Nephron progenitor cell (in vitro differentiated cells): ENCODE measurements around the gene RHEB.

Experiments
- DNase-seq: peaks from one replicate; pipeline ENCODE4 v3.0.0; 2021
- H3K27ac Mint-ChIP-seq: 2 replicates; pipeline ENCODE4 v1.8.0; 2021; ENCODE audit warnings: mild to moderate bottlenecking, moderate library complexity, mixed read lengths
- H3K27me3 Mint-ChIP-seq: 2 replicates; pipeline ENCODE4 v1.8.0; 2021; ENCODE audit warnings: mild to moderate bottlenecking, low read depth, mixed read lengths; ENCODE audit not compliant: poor library complexity
- H3K36me3 Mint-ChIP-seq: 2 replicates; pipeline ENCODE4 v1.8.0; 2021; ENCODE audit warnings: low read depth, mixed read lengths
- H3K4me1 Mint-ChIP-seq: 2 replicates; pipeline ENCODE4 v1.8.0; 2021; ENCODE audit warnings: mixed read lengths
- H3K4me3 Mint-ChIP-seq: 2 replicates; pipeline ENCODE4 v1.8.0; 2021; ENCODE audit warnings: mild to moderate bottlenecking, moderate library complexity, mixed read lengths
- H3K9me3 Mint-ChIP-seq: 2 replicates; pipeline ENCODE4 v1.8.0; 2021; ENCODE audit warnings: mild to moderate bottlenecking, moderate library complexity, mixed read lengths
- CTCF ChIP-seq: fragments of 200-600 bp; sonication (generic); IDR thresholded peaks from 2 replicates; pipeline ENCODE4 v1.5.0; 2021; ENCODE audit warnings: antibody characterized with exemption

RHEB gene

GRCh38 chr7:151490456-151491105 is 29.1 kb downstream of the RHEB start:
- Mint-ChIP-seq H3K27ac (no peak overlapping the region), H3K36me3 (peaks cover 43% of the 10 kb centered on the region), H3K27me3 (no peaks in the 10 kb centered on the region), H3K9me3 (peaks cover 5% of the 10 kb centered on the region), H3K4me1 (peaks cover 24% of the 10 kb centered on the region), H3K4me3 (no peak overlapping the region)
- TF ChIP-seq CTCF = no peak
- DNase-seq = no peak

- peaks cover 16% of the 10 kb centered on the region for H3K4me1 Mint-ChIP-seq
- H3K27me3 Mint-ChIP-seq = no peaks in the 10 kb centered on the region
- H3K9me3 Mint-ChIP-seq = peaks cover 5% of the 10 kb centered on the region
- H3K4me3 Mint-ChIP-seq = no peak overlapping the region
- TF ChIP-seq CTCF = no peak
- DNase-seq = no peak
- H3K36me3 Mint-ChIP-seq = peaks cover 45% of the 10 kb centered on the region
- H3K27ac Mint-ChIP-seq = no peak overlapping the region
Observed at GRCh38 chr7:151489498-151489897, 30.2 kb downstream of the RHEB start.

- H3K4me1 Mint-ChIP-seq = peaks cover 2% of the 10 kb centered on the region
- no peak for DNase-seq
- peaks cover 51% of the 10 kb centered on the region for H3K36me3 Mint-ChIP-seq
- H3K9me3 Mint-ChIP-seq = peaks cover 2% of the 10 kb centered on the region
- no peak overlapping the region for H3K27ac Mint-ChIP-seq
- no peak overlapping the region for H3K4me3 Mint-ChIP-seq
- no peaks in the 10 kb centered on the region for H3K27me3 Mint-ChIP-seq
- TF ChIP-seq CTCF = no peak
Observed at GRCh38 chr7:151488096-151488495, 31.6 kb downstream of the RHEB start.

- Mint-ChIP-seq H3K36me3 (peaks cover 56% of the 10 kb centered on the region), H3K27me3 (no peaks in the 10 kb centered on the region), H3K4me3 (no peak overlapping the region), H3K27ac (no peak overlapping the region), H3K9me3 (no peaks in the 10 kb centered on the region), H3K4me1 (no peaks in the 10 kb centered on the region)
- DNase-seq = no peak
- TF ChIP-seq CTCF = no peak
Observed at GRCh38 chr7:151487228-151487627, 32.5 kb downstream of the RHEB start.

GRCh38 chr7:151486074-151486473 is 33.6 kb downstream of the RHEB start:
- peaks cover 68% of the 10 kb centered on the region for H3K36me3 Mint-ChIP-seq
- H3K4me1 Mint-ChIP-seq = no peaks in the 10 kb centered on the region
- no peak overlapping the region for H3K4me3 Mint-ChIP-seq
- no peaks in the 10 kb centered on the region for H3K9me3 Mint-ChIP-seq
- DNase-seq = no peak
- H3K27me3 Mint-ChIP-seq = no peaks in the 10 kb centered on the region
- TF ChIP-seq CTCF = no peak
- peak overlapping the region; percentile 92 for H3K27ac Mint-ChIP-seq

- no peak for DNase-seq
- H3K27me3 Mint-ChIP-seq = no peaks in the 10 kb centered on the region
- H3K4me1 Mint-ChIP-seq = no peaks in the 10 kb centered on the region
- H3K36me3 Mint-ChIP-seq = peaks cover 63% of the 10 kb centered on the region
- H3K27ac Mint-ChIP-seq = no peak overlapping the region
- H3K9me3 Mint-ChIP-seq = no peaks in the 10 kb centered on the region
- TF ChIP-seq CTCF = no peak
- no peak overlapping the region for H3K4me3 Mint-ChIP-seq
Observed at GRCh38 chr7:151484971-151485707, 34.6 kb downstream of the RHEB start.
